Stimulated activated CD8-positive, alpha-beta memory T cell treated with anti-CD3 and anti-CD28 coated beads, Interleukin-12 subunit alpha, Interleukin-12 subunit beta, amount 100 ng/mL, for 4 hours (primary cell): ENCODE data around the gene CDH11.

ENCODE experiments used
- DNase-seq: peaks from one replicate; pipeline ENCODE4 v3.0.0-alpha.2; 2020; ENCODE audit warnings: low read depth

The CDH11 gene

GRCh38 chr16:65117811-65118448, 3.9 kb downstream of the CDH11 start:
- DNase-seq, result no peak

- DNase-seq, result no peak
These were observed 4.9 kb downstream of the CDH11 start for GRCh38 chr16:65116818-65117430.

- DNase-seq, result no peak
These were observed 5.6 kb downstream of the CDH11 start for GRCh38 chr16:65116216-65116615.

GRCh38 chr16:65114527-65114926, 7.3 kb downstream of the CDH11 start:
- DNase-seq, result no peak

- DNase-seq, result no peak
These were observed 8.4 kb downstream of the CDH11 start for GRCh38 chr16:65113441-65113840.

- DNase-seq, result no peak
These were observed 10.6 kb downstream of the CDH11 start for GRCh38 chr16:65111306-65111705.

- DNase-seq, result no peak
These were observed 15.1 kb downstream of the CDH11 start for GRCh38 chr16:65106757-65107156.

GRCh38 chr16:65105171-65105570, 16.7 kb downstream of the CDH11 start:
- no peak for DNase-seq

- DNase-seq, result no peak
These were observed 17.4 kb downstream of the CDH11 start for GRCh38 chr16:65104471-65104870.

- DNase-seq, result no peak
These were observed 19.5 kb downstream of the CDH11 start for GRCh38 chr16:65102326-65102725.

GRCh38 chr16:65101009-65101408, 20.9 kb downstream of the CDH11 start:
- no peak for DNase-seq

- no peak for DNase-seq
These were observed 22.3 kb downstream of the CDH11 start for GRCh38 chr16:65099607-65100006.

- DNase-seq, result no peak
These were observed 22.9 kb downstream of the CDH11 start for GRCh38 chr16:65098916-65099315.

- DNase-seq, result no peak
These were observed 24.6 kb downstream of the CDH11 start for GRCh38 chr16:65097296-65097695.

GRCh38 chr16:65095906-65096305, 26.0 kb downstream of the CDH11 start:
- no peak for DNase-seq

GRCh38 chr16:65095090-65095728, 26.7 kb downstream of the CDH11 start:
- DNase-seq, result no peak

- DNase-seq, result no peak
These were observed 27.9 kb downstream of the CDH11 start for GRCh38 chr16:65094009-65094408.

GRCh38 chr16:65083164-65083857, 38.6 kb downstream of the CDH11 start:
- DNase-seq, result no peak

- DNase-seq, result no peak
These were observed 42.3 kb downstream of the CDH11 start for GRCh38 chr16:65079549-65079948.

- no peak for DNase-seq
These were observed 44.7 kb downstream of the CDH11 start for GRCh38 chr16:65077181-65077580.

- DNase-seq, result no peak
These were observed 46.0 kb downstream of the CDH11 start for GRCh38 chr16:65075877-65076276.

GRCh38 chr16:65071433-65072311, 50.2 kb downstream of the CDH11 start:
- no peak for DNase-seq
